Spleen (tissue), 11 donors: ENCODE data around the gene CACNA1C. TPM values are rescaled to one million over a fixed set of nuclear protein-coding genes. Genes with fewer than 3 reads are reported as not detected.

Experiments used
- DNase-seq: peaks from one replicate; pipeline ENCODE4 v3.0.0-alpha.2; 2020
- H3K27ac ChIP-seq, 8 donors: fragments of 200-600 bp; sonication (generic) in 7 of 8; 1 replicate in 4 of 8; 2 replicates in 4 of 8; pipeline versions ENCODE4 v1.5.0 to v1.8.0; 2016 to 2021; ENCODE audit warnings: inconsistent platforms in 4 of 8, mild to moderate bottlenecking in 4 of 8, moderate library complexity in 1 of 8
- H3K27me3 ChIP-seq, 7 donors: fragments of 200-600 bp; sonication (generic) in 6 of 7; replicated peaks in 1 of 7; 1 replicate in 4 of 7; 2 replicates in 3 of 7; pipeline versions ENCODE4 v1.5.0 to v1.8.0; 2016 to 2021; ENCODE audit warnings: inconsistent platforms in 3 of 7, mild to moderate bottlenecking in 1 of 7
- H3K36me3 ChIP-seq, 6 donors: fragments of 200-600 bp; sonication (generic) in 5 of 6; 1 replicate in 4 of 6; 2 replicates in 2 of 6; pipeline versions ENCODE4 v1.5.0 to v1.8.0; 2016 to 2021; ENCODE audit warnings: inconsistent platforms in 2 of 6
- H3K4me1 ChIP-seq, 6 donors: fragments of 200-600 bp; sonication (generic) in 5 of 6; 1 replicate in 3 of 6; 2 replicates in 3 of 6; pipeline versions ENCODE4 v1.5.0 to v1.8.0; 2016 to 2021; ENCODE audit warnings: inconsistent platforms in 3 of 6
- H3K4me3 ChIP-seq, 8 donors: fragments of 200-600 bp; sonication (generic) in 7 of 8; 1 replicate in 4 of 8; 2 replicates in 4 of 8; pipeline versions ENCODE4 v1.5.0 to v1.8.0; 2016 to 2021; ENCODE audit warnings: inconsistent platforms in 4 of 8, mild to moderate bottlenecking in 4 of 8, moderate library complexity in 2 of 8
- H3K9me3 ChIP-seq, 8 donors: fragments of 200-600 bp; sonication (generic) in 7 of 8; 1 replicate in 4 of 8; 2 replicates in 4 of 8; pipeline versions ENCODE4 v1.5.0 to v1.8.0; 2016 to 2021; ENCODE audit warnings: inconsistent platforms in 4 of 8
- POLR2A ChIP-seq, 3 donors: fragments of 450-650 bp; IDR thresholded peaks; one replicate each; pipeline ENCODE4 v1.5.1; 2017; ENCODE audit warnings: antibody characterized with exemption in 3 of 3, mild to moderate bottlenecking in 1 of 3
- POLR2AphosphoS5 ChIP-seq, 3 donors: sonication (generic); formaldehyde crosslinking; IDR thresholded peaks; one replicate each; pipeline ENCODE4 v1.5.1; 2017; ENCODE audit warnings: antibody characterized with exemption in 3 of 3
- WGBS, 5 donors: extraction: QIAGEN DNeasy Blood & Tissue Kit in 3 of 5; methylation state at CpG; one replicate each; pipeline versions ENCODE4 v1.1.5 to v1.1.7; 2013 to 2018; 5-methylcytosine and 5-hydroxymethylcytosine counted together
- intact Hi-C: fragments of 100-400 bp; cut with DNase I; formaldehyde crosslinking; loops from one replicate; pipeline ENCODE4 v1.15.0; 2023; ENCODE audit warnings: low total_unique reads
- polyA plus RNA-seq, 3 donors: library from polyadenylated mRNA; stranded (reverse); fragments of 200-250 nt; gene quantifications; one replicate each; pipeline ENCODE4 v1.2.1, GENCODE V29; 2013
- total RNA-seq, 7 donors: library from RNA; depleted of rRNA in 3 of 7; stranded (reverse); fragments of >200 nt in 3 of 7; fragmentation: NEBNext Ultra II Directional in 4 of 7; extraction: Animal tissue kit (Norgen Biotek cat#: 25700) in 4 of 7; gene quantifications; one replicate each; pipeline versions ENCODE4 v1.1.0 to v1.2.1, GENCODE V29; 2016 to 2021
- TF ChIP-seq, protein P1 (sequence below), 11 experiments: fragments of 200-600 bp in 7 of 11; fragments of 450-650 bp in 4 of 11; sonication (generic) in 4 of 11; IDR thresholded peaks in 8 of 11; conservative IDR thresholded peaks in 3 of 11; 1 replicate in 7 of 11; 2 replicates in 4 of 11; pipeline versions ENCODE4 v1.4.0 to v1.8.0; 2016 to 2021; ENCODE audit warnings: antibody characterized with exemption in 11 of 11, inconsistent platforms in 4 of 11, mild to moderate bottlenecking in 1 of 11
- donor health status: healthy with polysubstance abuse.
- donor health status: DM: no; HTN: no; CAD: no; lungs with moderate emphysema.
- donor health status: DM: no; HTN: no; CAD: no.
- donor health status: Bipolar disorder and iron deficiency.
- donor health status: healthy.
- donor health status: DM: no; HTN: no; CAD: no.
- donor health status: DM: yes; HTN: yes; CAD: no.

CACNA1C gene
- total and polyA plus RNA-seq, 10 donors: 0.67 to 27.6 (median 18.4) TPM

DNA sequence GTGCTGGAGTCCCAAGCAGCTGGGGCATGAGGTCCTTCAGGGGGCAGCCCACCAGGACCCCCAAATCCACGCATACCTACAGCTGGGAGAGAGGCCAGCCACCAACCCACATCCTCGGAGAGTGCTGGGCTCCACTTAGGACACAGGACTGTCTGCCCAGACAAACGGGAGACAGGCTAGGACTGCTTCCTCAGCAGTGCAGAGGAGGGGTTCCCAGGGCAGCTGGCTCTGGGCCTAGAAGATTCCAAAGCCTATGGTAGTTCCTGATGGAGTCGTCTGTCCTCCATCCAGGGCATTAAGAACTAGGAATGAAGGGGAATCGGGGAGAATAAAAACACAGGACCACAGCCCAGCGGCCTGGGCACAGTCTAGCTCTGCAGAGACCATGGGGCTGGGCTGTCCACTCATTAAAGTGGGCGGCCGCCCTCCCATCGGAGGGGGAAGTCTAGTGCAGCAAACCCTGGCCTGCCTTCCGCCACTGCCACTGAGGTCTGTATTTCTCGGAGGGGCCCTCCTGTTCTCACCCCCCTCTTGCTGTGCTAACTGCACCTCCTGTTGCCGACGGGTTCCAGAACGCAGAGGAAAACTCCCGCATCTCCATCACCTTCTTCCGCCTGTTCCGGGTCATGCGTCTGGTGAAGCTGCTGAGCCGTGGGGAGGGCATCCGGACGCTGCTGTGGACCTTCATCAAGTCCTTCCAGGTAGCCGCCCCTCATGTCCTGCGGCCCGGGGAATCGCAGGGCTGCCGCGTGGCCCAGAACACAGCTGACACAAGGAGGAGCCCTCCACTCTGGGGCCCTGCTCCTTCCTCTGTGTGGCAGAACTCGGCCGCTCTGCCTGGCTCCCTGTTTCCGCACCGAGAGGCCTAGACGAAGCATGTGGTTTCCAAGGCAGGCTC lies 598.5 kb downstream of the CACNA1C start:
- intact Hi-C loops: no loop called here
- H3K27me3 ChIP-seq: peaks cover 0 to 12% (median 0%) of the 10 kb centered on the region in 7 donors
- H3K4me1 ChIP-seq: no peaks in the 10 kb centered on the region
- H3K9me3 ChIP-seq: no peaks in the 10 kb centered on the region
- TF ChIP-seq POLR2A (IDR thresholded peaks at IDR 0.05): no peak
- TF ChIP-seq, protein P1, sequence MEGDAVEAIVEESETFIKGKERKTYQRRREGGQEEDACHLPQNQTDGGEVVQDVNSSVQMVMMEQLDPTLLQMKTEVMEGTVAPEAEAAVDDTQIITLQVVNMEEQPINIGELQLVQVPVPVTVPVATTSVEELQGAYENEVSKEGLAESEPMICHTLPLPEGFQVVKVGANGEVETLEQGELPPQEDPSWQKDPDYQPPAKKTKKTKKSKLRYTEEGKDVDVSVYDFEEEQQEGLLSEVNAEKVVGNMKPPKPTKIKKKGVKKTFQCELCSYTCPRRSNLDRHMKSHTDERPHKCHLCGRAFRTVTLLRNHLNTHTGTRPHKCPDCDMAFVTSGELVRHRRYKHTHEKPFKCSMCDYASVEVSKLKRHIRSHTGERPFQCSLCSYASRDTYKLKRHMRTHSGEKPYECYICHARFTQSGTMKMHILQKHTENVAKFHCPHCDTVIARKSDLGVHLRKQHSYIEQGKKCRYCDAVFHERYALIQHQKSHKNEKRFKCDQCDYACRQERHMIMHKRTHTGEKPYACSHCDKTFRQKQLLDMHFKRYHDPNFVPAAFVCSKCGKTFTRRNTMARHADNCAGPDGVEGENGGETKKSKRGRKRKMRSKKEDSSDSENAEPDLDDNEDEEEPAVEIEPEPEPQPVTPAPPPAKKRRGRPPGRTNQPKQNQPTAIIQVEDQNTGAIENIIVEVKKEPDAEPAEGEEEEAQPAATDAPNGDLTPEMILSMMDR (IDR thresholded peaks at IDR 0.05 in 8 of 11, conservative IDR thresholded peaks at IDR 0.05 in 3 of 11): no peak
- no peak for TF ChIP-seq POLR2AphosphoS5 (IDR thresholded peaks at IDR 0.05)
- no peak overlapping the region for H3K27ac ChIP-seq
- peaks cover 0 to 30% (median 0%) of the 10 kb centered on the region in 6 donors for H3K36me3 ChIP-seq
- peak; percentile 68 for DNase-seq
- H3K4me3 ChIP-seq: no peak overlapping the region
- 78 to 84% (median 83%) methylated on average over 30 to 32 of the region's 32 CpGs for WGBS, 5 donors

DNA sequence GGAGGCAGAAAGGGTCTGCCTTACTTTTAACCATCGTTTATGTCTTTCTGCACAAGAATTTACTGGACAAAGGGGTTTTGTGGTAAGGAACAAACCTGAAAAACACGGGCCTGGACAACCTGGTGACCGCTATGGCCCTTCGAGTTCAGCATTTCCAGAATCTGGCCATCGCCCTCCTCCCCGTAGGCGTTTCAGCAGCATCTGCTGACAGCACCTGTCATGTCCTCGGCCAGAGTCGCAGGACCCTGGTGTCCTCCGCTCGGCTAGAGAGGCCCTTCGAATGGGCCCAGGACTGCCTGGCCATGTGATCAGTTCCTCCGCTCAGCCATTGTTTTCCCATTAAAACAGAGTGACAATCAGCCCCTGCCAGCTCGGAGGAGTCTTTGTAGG lies 599.2 kb downstream of the CACNA1C start:
- intact Hi-C loops: no loop called here
- Histone ChIP-seq H3K36me3 (peaks cover 0 to 33% (median 0%) of the 10 kb centered on the region in 6 donors), H3K4me3 (no peak overlapping the region), H3K9me3 (no peaks in the 10 kb centered on the region), H3K27ac (no peak overlapping the region), H3K4me1 (no peaks in the 10 kb centered on the region), H3K27me3 (peaks cover 0 to 12% (median 0%) of the 10 kb centered on the region in 7 donors)
- no peak for TF ChIP-seq POLR2A (IDR thresholded peaks at IDR 0.05)
- no peak for TF ChIP-seq POLR2AphosphoS5 (IDR thresholded peaks at IDR 0.05)
- TF ChIP-seq, protein P1 (IDR thresholded peaks at IDR 0.05 in 8 of 11, conservative IDR thresholded peaks at IDR 0.05 in 3 of 11): no peak
- 87 to 96% (median 93%) methylated on average over 14 of the region's 14 CpGs for WGBS, 5 donors
- peak; percentile 30 for DNase-seq

DNA sequence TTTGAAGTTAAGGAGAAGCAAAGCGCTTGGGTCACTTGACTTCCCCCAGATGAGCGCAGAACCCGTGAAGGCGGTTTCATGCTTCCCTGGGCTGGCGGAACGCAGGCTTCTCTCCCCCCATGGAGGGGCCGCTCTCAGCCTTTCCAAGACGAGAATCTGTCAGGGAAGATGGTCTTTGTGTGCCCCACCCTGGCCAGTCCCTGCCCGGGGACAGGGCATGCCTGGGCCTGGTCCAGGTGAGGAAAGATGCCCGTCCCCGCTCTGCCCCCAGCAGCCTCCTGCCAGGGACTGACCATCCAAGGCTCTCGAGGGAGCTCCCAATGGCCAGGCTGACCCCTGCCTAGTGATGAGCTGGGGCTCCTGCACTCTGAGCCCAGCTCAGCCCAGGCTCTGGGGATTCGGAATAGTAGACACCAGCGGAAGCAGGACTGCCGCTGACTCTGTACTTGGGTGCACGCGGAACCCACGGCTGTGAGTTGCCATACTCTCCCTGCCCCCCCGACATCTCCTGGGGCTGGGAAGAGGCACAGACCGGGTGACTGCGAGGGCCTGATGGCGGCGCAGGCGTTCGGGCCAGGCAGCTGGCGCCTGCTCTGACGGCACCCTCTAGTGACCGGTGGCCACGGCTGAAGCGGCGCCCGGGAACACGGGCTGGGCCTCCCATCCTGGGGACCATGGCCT lies 599.8 kb downstream of the CACNA1C start:
- H3K4me3 ChIP-seq: no peak overlapping the region
- H3K27me3 ChIP-seq: peaks cover 0 to 7% (median 0%) of the 10 kb centered on the region in 7 donors
- no peak overlapping the region for H3K27ac ChIP-seq
- intact Hi-C loops: no loop called here
- no peaks in the 10 kb centered on the region for H3K4me1 ChIP-seq
- H3K36me3 ChIP-seq: peaks cover 0 to 33% (median 0%) of the 10 kb centered on the region in 6 donors
- TF ChIP-seq POLR2AphosphoS5 (IDR thresholded peaks at IDR 0.05): no peak
- TF ChIP-seq, protein P1 (IDR thresholded peaks at IDR 0.05 in 8 of 11, conservative IDR thresholded peaks at IDR 0.05 in 3 of 11): no peak
- no peak for TF ChIP-seq POLR2A (IDR thresholded peaks at IDR 0.05)
- peak; percentile 60 for DNase-seq
- 91 to 96% (median 93%) methylated on average over 27 to 33 of the region's 33 CpGs for WGBS, 5 donors
- H3K9me3 ChIP-seq: no peaks in the 10 kb centered on the region
